Peyer's patch (tissue), 4 donors: ENCODE measurements around the gene SLC25A29. TPM values are rescaled to one million over a fixed set of nuclear protein-coding genes. Genes with fewer than 3 reads are reported as not detected.
A peak's percentile ranks its signal among the peaks of the same experiment; 100 is the strongest.

ENCODE experiments used
- DNase-seq, 3 donors: peaks; one replicate each; pipeline ENCODE4 v3.0.0-alpha.2; 2017 to 2019
- H3K27ac ChIP-seq, 4 donors: fragments of 200-600 bp; sonication (generic); one replicate each; pipeline ENCODE4 v1.5.1; 2016 to 2019
- H3K27me3 ChIP-seq, 2 donors: fragments of 200-600 bp; sonication (generic); one replicate each; pipeline ENCODE4 v1.5.1; 2019
- H3K36me3 ChIP-seq, 3 donors: fragments of 200-600 bp; sonication (generic); one replicate each; pipeline ENCODE4 v1.5.1; 2016 to 2019
- H3K4me1 ChIP-seq, 4 donors: fragments of 200-600 bp; sonication (generic); one replicate each; pipeline ENCODE4 v1.5.1; 2016 to 2019
- H3K4me3 ChIP-seq, 4 donors: fragments of 200-600 bp; sonication (generic); 1 replicate in 3 of 4; 2 replicates in 1 of 4; pipeline ENCODE4 v1.5.1; 2016 to 2019; ENCODE audit warnings: mild to moderate bottlenecking in 1 of 4
- H3K9me3 ChIP-seq, 4 donors: fragments of 200-600 bp; sonication (generic); one replicate each; pipeline ENCODE4 v1.5.1; 2016 to 2019; ENCODE audit warnings: mild to moderate bottlenecking in 1 of 4
- POLR2A ChIP-seq, 2 donors: fragments of 450-650 bp; IDR thresholded peaks; one replicate each; pipeline ENCODE4 v1.5.1; 2017; ENCODE audit warnings: antibody characterized with exemption in 2 of 2, mild to moderate bottlenecking in 2 of 2, moderate library complexity in 2 of 2
- total RNA-seq, 4 donors: library from RNA; depleted of rRNA; stranded (reverse); fragments of >200 nt; gene quantifications; one replicate each; pipeline ENCODE4 v1.1.0, GENCODE V29; 2016
- TF ChIP-seq, protein P1 (sequence below), 6 experiments: fragments of 450-650 bp in 4 of 6; fragments of 200-600 bp in 2 of 6; sonication (generic) in 1 of 6; IDR thresholded peaks; one replicate each; pipeline ENCODE4 v1.5.1; 2017 to 2019; ENCODE audit warnings: antibody characterized with exemption in 6 of 6, mild to moderate bottlenecking in 3 of 6, moderate library complexity in 1 of 6

The SLC25A29 gene
- total RNA-seq, 4 donors from 2014 or later: 11.0 to 74.5 (median 32.0) TPM

GRCh38 chr14:100333311-100333710 is 27.1 kb upstream of the SLC25A29 start:
- peaks cover 0 to 27% (median 0%) of the 10 kb centered on the region in 3 donors for H3K36me3 ChIP-seq
- H3K9me3 ChIP-seq: no peaks in the 10 kb centered on the region

GRCh38 chr14:100332797-100333196 is 26.6 kb upstream of the SLC25A29 start:
- Histone ChIP-seq H3K4me3 (no peak overlapping the region), H3K27me3 (no peaks in the 10 kb centered on the region), H3K27ac (no peak overlapping the region), H3K4me1 (peaks cover 0 to 4% (median 2%) of the 10 kb centered on the region in 4 donors), H3K36me3 (peaks cover 0 to 25% (median 0%) of the 10 kb centered on the region in 3 donors), H3K9me3 (no peaks in the 10 kb centered on the region)
- TF ChIP-seq, protein P1, sequence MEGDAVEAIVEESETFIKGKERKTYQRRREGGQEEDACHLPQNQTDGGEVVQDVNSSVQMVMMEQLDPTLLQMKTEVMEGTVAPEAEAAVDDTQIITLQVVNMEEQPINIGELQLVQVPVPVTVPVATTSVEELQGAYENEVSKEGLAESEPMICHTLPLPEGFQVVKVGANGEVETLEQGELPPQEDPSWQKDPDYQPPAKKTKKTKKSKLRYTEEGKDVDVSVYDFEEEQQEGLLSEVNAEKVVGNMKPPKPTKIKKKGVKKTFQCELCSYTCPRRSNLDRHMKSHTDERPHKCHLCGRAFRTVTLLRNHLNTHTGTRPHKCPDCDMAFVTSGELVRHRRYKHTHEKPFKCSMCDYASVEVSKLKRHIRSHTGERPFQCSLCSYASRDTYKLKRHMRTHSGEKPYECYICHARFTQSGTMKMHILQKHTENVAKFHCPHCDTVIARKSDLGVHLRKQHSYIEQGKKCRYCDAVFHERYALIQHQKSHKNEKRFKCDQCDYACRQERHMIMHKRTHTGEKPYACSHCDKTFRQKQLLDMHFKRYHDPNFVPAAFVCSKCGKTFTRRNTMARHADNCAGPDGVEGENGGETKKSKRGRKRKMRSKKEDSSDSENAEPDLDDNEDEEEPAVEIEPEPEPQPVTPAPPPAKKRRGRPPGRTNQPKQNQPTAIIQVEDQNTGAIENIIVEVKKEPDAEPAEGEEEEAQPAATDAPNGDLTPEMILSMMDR (IDR thresholded peaks at IDR 0.05): no peak
- no peak for TF ChIP-seq POLR2A (IDR thresholded peaks at IDR 0.05)
- peak in 1 of 3 donors; percentile 43 for DNase-seq

More at GRCh38 chr14:100333311-100333710, 27.1 kb upstream of the SLC25A29 start:
- no peak overlapping the region for H3K4me3 ChIP-seq
- H3K27ac ChIP-seq: no peak overlapping the region
- no peak for TF ChIP-seq POLR2A (IDR thresholded peaks at IDR 0.05)
- no peaks in the 10 kb centered on the region for H3K27me3 ChIP-seq
- no peak for DNase-seq
- peaks cover 0 to 3% (median under 1%) of the 10 kb centered on the region in 4 donors for H3K4me1 ChIP-seq

- Histone ChIP-seq H3K9me3 (no peaks in the 10 kb centered on the region), H3K4me1 (peaks cover 0 to 4% (median 2%) of the 10 kb centered on the region in 4 donors), H3K27ac (no peak overlapping the region), H3K4me3 (no peak overlapping the region), H3K27me3 (no peaks in the 10 kb centered on the region), H3K36me3 (peaks cover 0 to 22% (median 0%) of the 10 kb centered on the region in 3 donors)
- TF ChIP-seq POLR2A (IDR thresholded peaks at IDR 0.05): no peak
- TF ChIP-seq, protein P1 (IDR thresholded peaks at IDR 0.05): no peak
- DNase-seq: peak in 1 of 3 donors; percentile 32
Observed at GRCh38 chr14:100332071-100332639, 25.9 kb upstream of the SLC25A29 start.

GRCh38 chr14:100330388-100330931 is 24.2 kb upstream of the SLC25A29 start:
- peak in 1 of 3 donors; percentile 40 for DNase-seq
- H3K36me3 ChIP-seq: peaks cover 0 to 10% (median 0%) of the 10 kb centered on the region in 3 donors
- H3K27ac ChIP-seq: no peak overlapping the region

DNA sequence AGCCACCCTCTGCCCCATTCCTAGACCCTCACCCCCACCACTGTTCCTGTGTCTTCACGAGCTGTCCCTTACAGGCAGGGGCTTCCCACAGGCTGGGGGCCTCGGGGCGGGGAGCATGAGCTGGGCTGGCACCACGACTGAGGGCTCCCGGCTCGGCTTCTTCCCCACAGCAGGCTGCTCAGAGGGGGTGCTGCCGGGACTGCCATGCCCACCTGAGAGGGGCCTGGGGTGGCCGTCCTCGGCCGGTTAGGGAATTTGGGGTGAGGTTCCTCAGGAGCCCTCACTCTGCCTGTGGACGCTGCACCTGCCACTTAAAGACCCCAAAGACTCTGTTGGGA is 23.7 kb upstream of the SLC25A29 start:
- Histone ChIP-seq H3K27me3 (no peaks in the 10 kb centered on the region), H3K9me3 (no peaks in the 10 kb centered on the region), H3K27ac (no peak overlapping the region), H3K36me3 (peaks cover 0 to 10% (median 0%) of the 10 kb centered on the region in 3 donors), H3K4me1 (peaks cover 0 to 11% (median 2%) of the 10 kb centered on the region in 4 donors), H3K4me3 (no peak overlapping the region)
- DNase-seq: no peak
- TF ChIP-seq, protein P1 (IDR thresholded peaks at IDR 0.05): no peak
- no peak for TF ChIP-seq POLR2A (IDR thresholded peaks at IDR 0.05)

More at GRCh38 chr14:100330388-100330931, 24.2 kb upstream of the SLC25A29 start:
- H3K27me3 ChIP-seq: no peaks in the 10 kb centered on the region
- TF ChIP-seq, protein P1 (IDR thresholded peaks at IDR 0.05): no peak
- TF ChIP-seq POLR2A (IDR thresholded peaks at IDR 0.05): no peak
- no peaks in the 10 kb centered on the region for H3K9me3 ChIP-seq
- H3K4me1 ChIP-seq: peaks cover 0 to 8% (median 2%) of the 10 kb centered on the region in 4 donors
- H3K4me3 ChIP-seq: no peak overlapping the region
